H54 (cell line): ENCODE results near the gene PCDHGA11.
"Not testable (repeated sequence)": the region's sequence is repeated elsewhere in the genome, so short reads cannot be mapped to it uniquely, and the experiment has no call there.

Experiments used
- DNase-seq: peaks from one replicate; pipeline ENCODE4 v3.0.0; 2011; ENCODE audit warnings: low spot score, mixed read lengths; ENCODE audit not compliant: insufficient read length
- FAIRE-seq: peaks from 3 replicates; lab custom pipeline; 2011; peaks lifted over from hg19 to GRCh38; lab: Jason Lieb, UNC
- POLR2A ChIP-seq: IDR thresholded peaks from 2 replicates; pipeline ENCODE4 v1.6.1; 2011; ENCODE audit warnings: low read depth, mild to moderate bottlenecking, low read length

Gene PCDHGA11

DNA sequence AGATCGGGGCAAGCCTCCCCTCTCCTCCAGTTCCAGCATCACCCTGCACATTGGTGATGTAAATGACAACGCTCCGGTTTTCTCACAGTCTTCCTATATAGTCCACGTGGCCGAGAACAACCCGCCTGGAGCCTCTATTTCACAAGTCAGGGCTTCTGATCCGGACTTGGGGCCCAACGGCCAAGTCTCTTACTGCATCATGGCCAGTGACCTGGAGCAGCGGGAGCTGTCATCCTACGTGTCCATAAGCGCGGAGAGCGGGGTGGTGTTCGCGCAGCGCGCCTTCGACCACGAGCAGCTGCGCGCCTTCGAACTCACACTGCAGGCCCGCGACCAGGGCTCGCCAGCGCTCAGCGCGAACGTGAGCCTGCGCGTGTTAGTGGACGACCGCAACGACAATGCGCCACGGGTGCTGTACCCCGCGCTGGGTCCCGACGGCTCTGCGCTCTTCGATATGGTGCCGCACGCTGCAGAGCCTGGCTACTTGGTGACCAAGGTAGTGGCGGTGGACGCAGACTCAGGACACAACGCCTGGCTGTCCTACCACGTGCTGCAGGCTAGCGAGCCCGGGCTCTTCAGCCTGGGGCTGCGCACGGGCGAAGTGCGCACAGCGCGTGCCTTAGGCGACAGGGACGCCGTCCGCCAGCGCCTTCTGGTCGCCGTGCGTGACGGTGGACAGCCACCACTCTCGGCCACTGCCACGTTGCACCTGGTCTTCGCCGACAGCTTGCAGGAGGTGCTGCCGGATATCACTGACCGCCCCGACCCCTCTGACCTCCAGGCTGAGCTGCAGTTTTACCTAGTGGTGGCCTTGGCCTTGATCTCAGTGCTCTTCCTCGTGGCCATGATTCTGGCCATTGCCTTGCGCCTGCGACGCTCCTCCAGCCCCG, 31.5 kb upstream of the PCDHGA11 start:
- no peak for FAIRE-seq
- DNase-seq, result no peak
- no peak for TF ChIP-seq POLR2A

DNA sequence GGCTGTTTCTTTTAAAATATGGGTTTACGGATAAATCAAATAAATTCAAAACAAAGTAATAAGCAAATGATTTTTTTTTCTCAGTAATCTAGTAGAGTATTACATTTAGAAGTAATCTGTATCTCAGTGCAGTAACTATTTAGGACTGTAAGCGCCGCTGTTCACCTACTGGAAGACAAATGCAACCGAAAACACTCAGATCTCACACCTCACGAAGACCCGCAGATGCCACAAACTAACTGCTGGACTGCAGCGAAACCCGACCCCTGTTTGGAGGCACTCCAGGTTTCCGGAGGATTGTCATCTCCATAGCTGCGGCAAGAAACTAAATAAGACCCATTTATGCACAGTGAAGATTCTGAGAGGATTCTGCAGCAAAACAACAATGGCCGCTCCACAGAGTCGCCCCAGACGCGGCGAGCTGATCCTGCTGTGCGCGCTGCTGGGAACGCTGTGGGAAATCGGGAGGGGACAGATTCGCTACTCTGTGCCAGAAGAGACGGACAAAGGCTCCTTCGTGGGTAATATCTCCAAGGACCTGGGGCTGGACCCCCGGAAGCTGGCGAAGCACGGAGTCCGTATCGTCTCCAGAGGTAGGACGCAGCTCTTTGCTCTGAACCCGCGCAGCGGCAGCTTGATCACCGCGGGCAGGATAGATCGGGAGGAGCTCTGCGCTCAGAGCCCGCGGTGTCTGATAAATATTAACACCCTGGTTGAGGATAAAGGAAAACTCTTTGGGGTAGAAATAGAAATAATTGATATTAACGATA, 28.2 kb upstream of the PCDHGA11 start, which contains the start of gene PCDHGA8:
TSS of gene PCDHGA8 (plus strand) at position 205 of the 770 bp plus-strand sequence. CDS start at position 386, 181 bp downstream.
- DNase-seq (no peak), FAIRE-seq (no peak)
- TF ChIP-seq POLR2A, result no peak

GRCh38 chr5:141393267-141393666, 27.6 kb upstream of the PCDHGA11 start:
- FAIRE-seq, result no peak
- no peak for DNase-seq
- TF ChIP-seq POLR2A, result no peak

- not testable (repeated sequence) for FAIRE-seq, DNase-seq
Observed at GRCh38 chr5:141394401-141395187, 26.3 kb upstream of the PCDHGA11 start.

DNA sequence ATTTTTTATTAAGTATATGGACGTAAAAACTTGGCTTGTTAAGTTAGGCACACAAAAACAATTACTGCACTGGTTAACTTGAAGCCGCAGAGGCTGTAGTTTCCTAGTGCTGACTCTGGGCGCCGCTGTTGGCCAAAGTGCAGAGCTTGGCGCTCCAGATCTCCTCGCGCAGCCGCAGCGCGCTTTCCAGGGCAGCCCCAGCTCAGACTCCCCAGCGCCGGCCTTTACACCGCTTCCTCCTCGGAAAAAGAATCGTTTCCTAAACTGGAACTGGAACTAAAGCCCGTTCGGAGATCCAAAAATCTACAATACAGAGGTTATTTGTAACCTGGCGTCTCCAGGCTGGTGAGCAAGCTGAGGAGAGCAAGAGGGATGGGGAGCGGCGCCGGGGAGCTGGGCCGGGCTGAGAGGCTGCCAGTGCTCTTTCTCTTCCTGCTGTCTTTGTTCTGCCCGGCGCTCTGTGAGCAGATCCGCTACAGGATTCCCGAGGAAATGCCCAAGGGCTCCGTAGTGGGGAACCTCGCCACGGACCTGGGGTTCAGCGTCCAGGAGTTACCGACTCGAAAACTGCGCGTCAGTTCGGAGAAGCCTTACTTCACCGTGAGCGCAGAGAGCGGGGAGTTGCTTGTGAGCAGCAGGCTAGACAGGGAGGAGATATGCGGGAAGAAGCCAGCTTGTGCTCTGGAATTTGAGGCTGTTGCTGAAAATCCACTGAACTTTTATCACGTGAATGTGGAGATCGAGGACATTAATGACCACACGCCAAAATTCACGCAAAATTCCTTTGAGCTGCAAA, 22.9 kb upstream of the PCDHGA11 start, which contains the start of gene PCDHGB5:
TSS of gene PCDHGB5 (plus strand) at position 192 of the 796 bp plus-strand sequence. CDS start at position 373, 181 bp downstream.
- DNase-seq, FAIRE-seq: not testable (repeated sequence)

- DNase-seq (no peak), FAIRE-seq (no peak)
- no peak for TF ChIP-seq POLR2A
Observed at GRCh38 chr5:141398608-141399007, 22.2 kb upstream of the PCDHGA11 start.

GRCh38 chr5:141399555-141400258, 21.1 kb upstream of the PCDHGA11 start:
- no peak for DNase-seq
- TF ChIP-seq POLR2A, result no peak
- FAIRE-seq, result no peak

GRCh38 chr5:141402553-141403243, 18.2 kb upstream of the PCDHGA11 start, which contains the start of gene PCDHGA9:
PCDHGA9 (plus strand) TSS chr5:141402778; CDS start chr5:141402953, 175 bp downstream.
- DNase-seq (peak; percentile 66), FAIRE-seq (peak; percentile 20)
- TF ChIP-seq POLR2A, result no peak

- TF ChIP-seq POLR2A, result no peak
- no peak for DNase-seq
- FAIRE-seq, result no peak
Observed at GRCh38 chr5:141403387-141403786, 17.5 kb upstream of the PCDHGA11 start.

DNA sequence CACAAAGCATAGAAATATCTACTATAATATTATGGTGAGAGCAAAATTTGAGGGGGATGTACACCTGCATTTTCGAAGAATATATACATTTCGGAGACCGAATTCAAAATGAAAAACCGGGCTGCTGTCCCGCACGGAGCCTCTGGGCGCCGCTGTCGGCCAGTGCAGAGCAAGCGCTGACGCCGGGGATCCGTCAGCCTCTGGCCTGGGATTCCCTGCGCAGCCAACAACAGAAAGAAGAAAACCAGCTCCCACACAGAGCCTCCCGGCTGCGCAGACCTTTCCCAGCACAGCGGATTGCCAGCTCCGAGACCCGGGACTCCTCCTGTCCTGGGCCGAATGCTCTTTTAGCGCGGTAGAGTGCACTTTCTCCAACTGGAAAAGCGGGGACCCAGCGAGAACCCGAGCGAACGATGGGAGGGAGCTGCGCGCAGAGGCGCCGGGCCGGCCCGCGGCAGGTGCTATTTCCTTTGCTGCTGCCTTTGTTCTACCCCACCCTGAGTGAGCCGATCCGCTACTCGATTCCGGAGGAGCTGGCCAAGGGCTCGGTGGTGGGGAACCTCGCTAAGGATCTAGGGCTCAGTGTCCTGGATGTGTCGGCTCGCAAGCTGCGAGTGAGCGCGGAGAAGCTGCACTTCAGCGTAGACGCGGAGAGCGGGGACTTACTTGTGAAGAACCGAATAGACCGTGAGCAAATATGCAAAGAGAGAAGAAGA, 12.9 kb upstream of the PCDHGA11 start, which contains the start of gene PCDHGB6:
TSS of gene PCDHGB6 (plus strand) at position 232 of the 716 bp plus-strand sequence. CDS start at position 414, 182 bp downstream.
- DNase-seq, FAIRE-seq: not testable (repeated sequence)

- FAIRE-seq (no peak), DNase-seq (no peak)
- no peak for TF ChIP-seq POLR2A
Observed at GRCh38 chr5:141409598-141410306, 11.1 kb upstream of the PCDHGA11 start.
